HG03175 (cell line): ENCODE measurements around the gene HRC.
"Not testable (repeated sequence)": the region's sequence is repeated elsewhere in the genome, so short reads cannot be mapped to it uniquely, and the experiment has no call there.

ENCODE experiments used
- ATAC-seq: cut with Tn5 transposase; IDR thresholded peaks from one replicate; pipeline ENCODE4 v1.9.1; 2021; ENCODE audit warnings: mild to moderate bottlenecking, moderate library complexity; ENCODE audit not compliant: unreplicated experiment

Gene HRC

DNA sequence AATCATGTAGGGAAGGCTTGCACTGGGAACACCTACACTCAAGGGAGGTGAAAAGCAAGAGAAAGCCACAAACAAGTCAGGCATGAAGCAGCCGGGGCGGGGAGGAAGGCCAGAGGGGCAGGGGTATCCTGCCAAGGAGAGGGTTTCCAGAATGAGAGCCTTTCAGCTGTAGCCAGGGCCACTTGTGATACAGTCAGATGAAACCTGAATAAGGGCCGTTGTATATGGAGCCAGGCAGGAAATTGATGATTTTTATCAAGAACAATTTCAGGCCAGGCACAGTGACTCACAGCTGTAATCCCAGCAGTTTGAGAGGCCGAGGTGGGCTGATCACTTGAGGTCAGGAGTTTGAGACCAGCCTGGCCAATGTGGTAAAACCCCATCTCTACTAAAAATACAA lies 6.8 kb upstream of the HRC start:
- no peak for ATAC-seq

GRCh38 chr19:49160450-49161189 lies 5.4 kb upstream of the HRC start:
- ATAC-seq, result no peak

GRCh38 chr19:49157445-49158224 lies 2.4 kb upstream of the HRC start, which contains the start of gene TRPM4:
TRPM4 (plus strand) TSS chr19:49157792; CDS start chr19:49157867, 75 bp downstream.
- ATAC-seq, result no peak

DNA sequence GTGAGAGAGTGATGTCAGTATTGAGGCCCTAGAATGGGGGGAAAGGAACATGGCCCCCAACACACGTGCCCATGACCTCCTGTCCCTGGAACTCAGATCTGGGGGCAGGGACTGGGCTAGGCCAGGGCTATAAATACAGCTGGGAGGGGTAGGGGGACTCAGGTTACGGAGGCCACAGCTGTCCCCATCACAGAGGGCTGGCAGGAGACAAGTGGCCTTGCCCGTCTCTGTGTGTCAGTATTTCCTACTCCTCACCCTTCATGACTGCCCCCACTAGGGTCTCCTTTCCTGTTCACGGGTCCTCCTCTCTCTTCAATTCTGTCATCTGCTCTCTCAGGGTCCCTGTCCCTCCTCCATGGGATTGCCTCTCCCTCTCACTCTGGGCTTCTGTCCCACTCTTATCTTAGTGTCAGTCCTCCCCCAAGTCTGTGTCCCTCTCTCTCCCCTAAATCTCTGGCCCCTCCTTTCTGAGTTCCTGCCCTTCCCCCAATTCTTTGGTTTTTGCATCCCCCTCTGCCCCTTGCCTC lies 687 bp upstream of the HRC start:
- no peak for ATAC-seq

DNA sequence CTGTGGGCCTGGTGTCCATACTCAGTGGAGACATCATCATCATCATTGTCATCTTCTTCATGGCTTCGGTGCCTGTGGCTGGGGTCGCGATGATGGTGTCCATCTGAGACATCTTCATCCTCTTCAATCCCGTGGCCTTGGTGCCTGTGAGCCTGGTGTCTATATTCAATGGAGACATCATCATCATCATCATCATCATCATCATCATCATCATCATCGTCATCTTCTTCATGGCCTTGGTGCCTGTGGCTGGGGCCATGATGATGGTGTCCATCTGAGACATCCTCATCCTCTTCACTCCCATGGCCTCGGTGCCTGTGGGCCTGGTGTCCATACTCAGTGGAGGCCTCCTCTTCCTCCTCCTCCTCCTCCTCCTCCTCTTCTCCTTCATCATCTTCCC lies 917 bp downstream of the HRC start:
- no peak for ATAC-seq

DNA sequence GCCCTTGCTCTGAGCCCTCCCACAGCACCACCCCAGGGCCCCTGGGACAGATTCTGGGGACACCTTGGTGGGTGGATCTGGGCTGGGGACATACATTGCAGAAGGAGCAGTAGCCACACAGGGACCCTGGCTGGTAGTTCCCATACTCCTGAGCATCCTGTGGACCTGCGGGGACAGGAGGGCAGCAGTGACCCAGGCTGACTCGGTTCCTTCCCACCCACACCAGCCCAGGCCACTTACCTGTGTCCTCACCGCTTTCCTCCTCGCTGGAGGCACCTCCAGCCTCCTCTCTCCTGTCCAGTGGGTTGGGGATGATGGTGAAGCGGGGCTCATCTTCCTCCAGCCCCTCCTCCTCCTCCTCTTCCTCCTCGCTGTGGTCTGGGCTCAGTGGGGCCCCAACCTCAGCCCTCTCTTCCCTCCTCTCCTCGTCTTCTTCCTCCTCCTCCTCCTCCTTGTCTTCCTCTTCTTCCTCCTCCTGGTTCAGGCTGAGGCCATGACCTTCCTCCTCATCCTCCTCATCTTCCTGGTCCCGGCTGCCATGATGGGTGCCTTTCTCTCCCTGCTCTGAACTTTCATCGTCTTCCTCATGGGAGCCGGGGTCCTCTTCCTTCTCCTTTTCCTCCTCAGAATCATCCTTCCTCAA lies 1.9 kb downstream of the HRC start:
- ATAC-seq, result no peak

- no peak for ATAC-seq
Measured at GRCh38 chr19:49152119-49152550, 3.1 kb downstream of the HRC start.

GRCh38 chr19:49151267-49152118 lies 3.7 kb downstream of the HRC start:
- ATAC-seq, result no peak

GRCh38 chr19:49150944-49151243 lies 4.3 kb downstream of the HRC start:
- no peak for ATAC-seq

GRCh38 chr19:49150106-49150943 lies 4.9 kb downstream of the HRC start:
- ATAC-seq, result no peak

- no peak for ATAC-seq
Measured at GRCh38 chr19:49149652-49150105, 5.5 kb downstream of the HRC start.

DNA sequence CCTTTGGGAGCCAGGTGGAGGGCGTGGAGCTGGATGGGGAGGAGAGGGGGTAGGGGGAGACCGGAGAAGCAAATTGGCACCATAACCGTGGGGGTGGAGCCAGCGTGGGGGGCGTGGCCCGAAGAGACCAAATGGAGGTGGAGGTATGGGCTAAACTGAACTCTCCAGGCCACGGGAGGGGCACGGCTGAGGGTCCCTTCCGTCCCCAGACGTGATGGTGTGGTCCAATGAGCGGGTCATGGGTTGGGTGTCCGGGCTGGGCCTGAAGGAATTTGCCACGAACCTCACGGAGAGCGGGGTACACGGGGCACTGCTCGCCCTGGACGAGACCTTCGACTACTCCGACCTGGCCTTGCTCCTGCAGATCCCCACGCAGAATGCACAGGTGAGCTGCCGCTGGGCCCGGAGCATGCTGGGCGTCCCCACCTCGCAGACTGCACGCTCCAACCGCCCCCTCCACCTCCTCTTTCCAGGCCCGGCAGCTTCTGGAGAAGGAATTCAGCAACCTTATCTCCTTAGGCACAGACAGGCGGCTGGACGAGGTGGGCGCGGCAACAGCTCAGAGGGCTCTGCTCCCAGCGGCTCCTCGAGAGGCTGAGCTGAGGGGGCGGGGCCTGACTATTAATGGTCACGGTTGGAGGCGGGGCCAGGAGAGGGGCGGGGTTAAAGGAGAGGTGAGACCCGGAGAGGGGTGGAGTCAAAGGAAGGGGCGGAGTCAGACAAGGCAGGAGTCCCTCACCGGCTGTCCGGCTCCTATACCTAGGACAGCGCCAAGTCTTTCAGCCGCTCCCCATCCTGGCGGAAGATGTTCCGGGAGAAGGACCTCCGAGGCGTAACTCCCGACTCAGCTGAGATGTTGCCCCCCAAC lies 6.2 kb downstream of the HRC start:
- ATAC-seq, result no peak

- no peak for ATAC-seq
Measured at GRCh38 chr19:49148044-49148682, 7.0 kb downstream of the HRC start.

DNA sequence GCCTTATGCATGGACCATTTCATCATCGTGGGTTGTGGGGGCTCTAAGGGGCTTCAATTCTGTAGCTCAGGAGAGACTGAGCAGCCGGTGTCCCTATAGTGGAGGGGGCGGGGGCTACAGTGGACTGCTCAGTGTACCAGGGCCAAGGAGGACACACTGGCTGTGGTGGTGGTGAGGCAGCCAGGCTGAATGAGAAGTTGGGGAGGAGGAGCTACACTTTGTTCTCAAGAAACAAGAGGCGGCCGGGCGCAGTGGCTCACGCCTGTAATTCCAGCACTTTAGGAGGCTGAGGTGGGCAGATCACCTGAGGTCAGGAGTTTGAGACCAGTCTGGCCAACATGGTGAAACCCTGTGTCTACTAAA lies 8.8 kb downstream of the HRC start:
- not testable (repeated sequence) for ATAC-seq

DNA sequence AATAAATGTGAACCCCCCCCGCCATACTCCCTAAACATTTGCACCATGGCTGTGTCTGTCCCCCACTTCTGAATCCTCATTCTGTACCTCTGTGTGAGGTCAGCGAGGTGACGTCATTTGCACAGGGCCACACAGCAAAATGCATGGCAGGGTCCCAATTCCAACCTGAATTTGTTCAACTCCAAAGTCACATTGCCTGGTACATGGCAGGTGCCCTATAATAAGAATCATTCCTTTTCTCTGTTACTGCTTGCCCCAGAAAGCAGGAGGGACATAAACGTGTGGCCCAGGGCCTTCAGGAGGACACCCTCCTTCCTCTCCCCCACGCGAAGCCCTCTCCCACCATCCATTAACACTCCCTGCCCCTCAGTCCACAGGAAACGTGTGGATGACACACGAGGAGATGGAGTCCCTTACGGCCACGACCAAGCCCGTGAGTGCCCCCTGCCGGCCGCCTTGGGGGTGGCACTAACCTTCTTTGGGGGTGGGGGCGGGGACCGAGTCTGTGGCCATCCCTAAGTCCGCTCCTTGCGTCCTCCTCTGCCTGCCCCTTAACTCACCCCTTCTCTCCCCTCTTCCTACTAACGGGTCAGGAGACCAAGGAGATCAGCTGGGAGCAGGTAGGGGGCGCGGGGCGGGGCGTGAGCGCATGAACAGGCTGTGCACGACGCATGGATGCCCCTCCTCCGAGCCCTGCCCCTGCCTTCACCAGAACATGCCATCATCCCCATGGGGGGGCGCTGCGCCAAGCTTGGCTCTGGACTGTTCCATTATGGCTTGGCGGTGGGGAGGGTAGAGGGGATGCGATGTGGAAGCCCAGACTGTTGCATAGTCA lies 9.4 kb downstream of the HRC start:
- ATAC-seq, result no peak

- ATAC-seq, result no peak
Measured at GRCh38 chr19:49142866-49143335, 12.3 kb downstream of the HRC start.

- ATAC-seq, result no peak
Measured at GRCh38 chr19:49141352-49141751, 13.8 kb downstream of the HRC start.
